ENCODE measurements around the gene GMEB2.

GMEB2 gene

GRCh38 chr20:63588641-63589041 is 38.3 kb downstream of the GMEB2 start:
- DNase-seq (ENCODE audit: low spot score) = no peak

- no peak for DNase-seq (ENCODE audit: low spot score)
Observed at GRCh38 chr20:63587776-63588591, 38.9 kb downstream of the GMEB2 start.

GRCh38 chr20:63587256-63587655 is 39.6 kb downstream of the GMEB2 start:
- DNase-seq (ENCODE audit: low spot score) = no peak

GRCh38 chr20:63586797-63587196 is 40.1 kb downstream of the GMEB2 start:
- DNase-seq (ENCODE audit: low spot score) = no peak

- no peak for DNase-seq (ENCODE audit: low spot score)
Observed at GRCh38 chr20:63585616-63586565, 41.0 kb downstream of the GMEB2 start.

- no peak for DNase-seq (ENCODE audit: low spot score)
Observed at GRCh38 chr20:63582382-63583063, 44.4 kb downstream of the GMEB2 start.

- DNase-seq (ENCODE audit: low spot score) = peak; percentile 45
Observed at GRCh38 chr20:63580796-63581461, 46.0 kb downstream of the GMEB2 start.

GRCh38 chr20:63579017-63579694 is 47.7 kb downstream of the GMEB2 start:
- DNase-seq (ENCODE audit: low spot score) = no peak

GRCh38 chr20:63578224-63579016 is 48.5 kb downstream of the GMEB2 start:
- DNase-seq (ENCODE audit: low spot score) = no peak

GRCh38 chr20:63577317-63577894 is 49.5 kb downstream of the GMEB2 start:
- DNase-seq (ENCODE audit: low spot score) = no peak

- no peak for DNase-seq (ENCODE audit: low spot score)
Observed at GRCh38 chr20:63576311-63576710, 50.6 kb downstream of the GMEB2 start.

GRCh38 chr20:63574829-63575743 is 51.8 kb downstream of the GMEB2 start:
- DNase-seq (ENCODE audit: low spot score) = no peak

GRCh38 chr20:63574156-63574828 is 52.6 kb downstream of the GMEB2 start, which contains the start of gene HELZ2:
TSS of gene HELZ2 (minus strand) at chr20:63574239. CDS start at chr20:63572385, 1,854 bp downstream.
- no peak for DNase-seq (ENCODE audit: low spot score)

- DNase-seq (ENCODE audit: low spot score) = no peak
Observed at GRCh38 chr20:63573647-63574131, 53.2 kb downstream of the GMEB2 start.

GRCh38 chr20:63572788-63573646 is 53.9 kb downstream of the GMEB2 start:
- no peak for DNase-seq (ENCODE audit: low spot score)

- no peak for DNase-seq (ENCODE audit: low spot score)
Observed at GRCh38 chr20:63572071-63572787, 54.7 kb downstream of the GMEB2 start.

All from putamen (tissue), 1 donor.